B cell (primary cell): ENCODE data around the gene POU3F3. TPM values are rescaled to one million over a fixed set of nuclear protein-coding genes. Genes with fewer than 3 reads are reported as not detected.

Experiments used
- ATAC-seq: fragments of 200-7000 bp; cut with Tn5 transposase; one replicate; pipeline ENCODE4 v1.10.0; 2021; ENCODE audit warnings: low read depth, mild to moderate bottlenecking, moderate number of reproducible peaks, moderate library complexity
- CTCF ChIA-PET: fragments of 350-600 bp; sonication (Branson Sonifier 250); formaldehyde crosslinking; loops from one replicate; lab custom pipeline; 2021; ENCODE audit warnings: antibody characterized with exemption, inconsistent platforms; lab: Charles Lee
- POLR2A ChIA-PET: fragments of 350-600 bp; sonication (Branson Sonifier 250); formaldehyde crosslinking; loops from one replicate; lab custom pipeline; 2021; ENCODE audit warnings: antibody characterized with exemption; lab: Charles Lee
- DNase-seq: peaks from one replicate; pipeline ENCODE4 v3.0.0; 2013
- H2AFZ ChIP-seq: 2 replicates; pipeline ENCODE4 v1.6.1; 2012; ENCODE audit warnings: mild to moderate bottlenecking, low read depth, low read length; ENCODE audit not compliant: insufficient read depth, poor library complexity, severe bottlenecking
- H3K27ac ChIP-seq, 2 donors: 1 replicate in 1 of 2; 2 replicates in 1 of 2; pipeline ENCODE4 v1.5.1; 2012 to 2013; ENCODE audit warnings: low read length in 2 of 2, mild to moderate bottlenecking in 2 of 2, moderate library complexity in 1 of 2
- H3K27me3 ChIP-seq, 4 experiments: fragments of 200-600 bp in 1 of 4; sonication (generic) in 1 of 4; replicated peaks in 1 of 4; 1 replicate in 2 of 4; 2 replicates in 2 of 4; pipeline versions ENCODE4 v1.6.1 to v1.7.0; 2013 to 2016; ENCODE audit warnings: low read length in 3 of 4, mild to moderate bottlenecking in 2 of 4, mixed read lengths in 1 of 4, moderate library complexity in 1 of 4; ENCODE audit not compliant: insufficient read depth in 4 of 4, control insufficient read depth in 3 of 4; ENCODE audit errors: control extremely low read depth in 1 of 4
- H3K36me3 ChIP-seq, 2 experiments: replicated peaks in 1 of 2; 1 replicate in 1 of 2; 2 replicates in 1 of 2; pipeline versions ENCODE4 v1.6.1 to v1.7.1; 2013; ENCODE audit warnings: low read length in 1 of 2; ENCODE audit not compliant: insufficient read depth in 2 of 2, control insufficient read depth in 1 of 2; ENCODE audit errors: control extremely low read depth in 1 of 2, extremely low read depth in 1 of 2
- H3K4me1 ChIP-seq, 2 donors: fragments of 200-600 bp in 1 of 2; sonication (generic) in 1 of 2; 1 replicate in 1 of 2; 2 replicates in 1 of 2; pipeline versions ENCODE4 v1.5.1 to v1.6.1; 2013 to 2017; ENCODE audit warnings: low read length in 2 of 2; ENCODE audit not compliant: control insufficient read depth in 2 of 2, insufficient read depth in 2 of 2
- H3K4me2 ChIP-seq: replicated peaks from 2 replicates; pipeline ENCODE3; 2012; ENCODE audit warnings: mild to moderate bottlenecking, low read depth, low read length; ENCODE audit not compliant: poor library complexity, severe bottlenecking
- H3K4me3 ChIP-seq, 5 experiments: fragments of 200-600 bp in 1 of 5; sonication (generic) in 1 of 5; 1 replicate in 3 of 5; 2 replicates in 2 of 5; pipeline versions ENCODE4 v1.5.1 to v1.7.0; 2011 to 2016; ENCODE audit warnings: low read length in 4 of 5, mild to moderate bottlenecking in 4 of 5, low read depth in 2 of 5, control low read depth in 1 of 5, moderate library complexity in 1 of 5; ENCODE audit not compliant: insufficient read depth in 1 of 5; ENCODE audit errors: control extremely low read depth in 1 of 5, extremely low read depth in 1 of 5
- H3K79me2 ChIP-seq: fragments of 200-600 bp; sonication (generic); one replicate; pipeline ENCODE4 v1.6.0; 2016; ENCODE audit warnings: low read length; ENCODE audit not compliant: control insufficient read depth, insufficient read depth
- H3K9ac ChIP-seq: fragments of 200-600 bp; sonication (generic); 2 replicates; pipeline ENCODE4 v1.6.1; 2017; ENCODE audit warnings: mild to moderate bottlenecking, low read length, moderate library complexity
- H3K9me3 ChIP-seq, 3 donors: one replicate each; pipeline versions ENCODE4 v1.6.1 to v1.7.1; 2013; ENCODE audit warnings: low read length in 2 of 3; ENCODE audit not compliant: control insufficient read depth in 2 of 3, insufficient read depth in 1 of 3; ENCODE audit errors: control extremely low read depth in 1 of 3
- H4K20me1 ChIP-seq: 2 replicates; pipeline ENCODE4 v1.6.0; 2012; ENCODE audit warnings: mild to moderate bottlenecking, low read length; ENCODE audit not compliant: insufficient read depth, control insufficient read depth, poor library complexity, severe bottlenecking
- H3K27ac Mint-ChIP-seq: one replicate; pipeline ENCODE4 v1.8.0; 2021; ENCODE audit warnings: mixed read lengths
- H3K27me3 Mint-ChIP-seq: one replicate; pipeline ENCODE4 v1.8.0; 2021; ENCODE audit warnings: mixed read lengths
- H3K4me1 Mint-ChIP-seq: one replicate; pipeline ENCODE4 v1.8.0; 2021; ENCODE audit warnings: mixed read lengths
- H3K4me3 Mint-ChIP-seq: one replicate; pipeline ENCODE4 v1.8.0; 2021; ENCODE audit warnings: mixed read lengths
- H3K9me3 Mint-ChIP-seq: one replicate; pipeline ENCODE4 v1.8.0; 2022; ENCODE audit warnings: mixed read lengths; ENCODE audit not compliant: insufficient read depth
- CTCF ChIP-seq: fragments of 200-600 bp; IDR thresholded peaks from one replicate; pipeline ENCODE4 v1.8.0; 2022; ENCODE audit warnings: antibody characterized with exemption, mild to moderate bottlenecking
- EZH2 ChIP-seq: IDR thresholded peaks from 2 replicates; pipeline ENCODE4 v1.6.1; 2012; ENCODE audit warnings: borderline replicate concordance, low read depth, mild to moderate bottlenecking, moderate library complexity, low read length; ENCODE audit not compliant: insufficient read depth, poor library complexity, severe bottlenecking
- WGBS: methylation state at CpG from one replicate; pipeline ENCODE4 v1.1.5; 2013; ENCODE audit warnings: missing lambda C conversion rate; ENCODE audit not compliant: insufficient coverage; 5-methylcytosine and 5-hydroxymethylcytosine counted together
- intact Hi-C: fragments of 100-400 bp; cut with micrococcal nuclease; formaldehyde crosslinking; loops from one replicate; pipeline ENCODE4 v1.10.0; 2022
- polyA plus RNA-seq: library from polyadenylated mRNA; depleted of rRNA; stranded (reverse); fragments of >200 nt; gene quantifications from 2 replicates; pipeline ENCODE4 v1.2.3, GENCODE V29; 2012
- total RNA-seq, 2 donors: library from RNA; stranded (reverse); fragments of 120-200 nt in 1 of 2; gene quantifications; 1 replicate in 1 of 2; 2 replicates in 1 of 2; pipeline versions ENCODE4 v1.2.3 to v1.2.4, GENCODE V29; 2013 to 2022

The POU3F3 gene
- total and polyA plus RNA-seq, 2 donors (not counting 1 experiment from before 2014, with no cell fraction given) = 0.03 to 0.12 TPM

- intact Hi-C loops = no loop called here
- Histone ChIP-seq H3K4me2 (no peak overlapping the region), H2AFZ (no peak overlapping the region), H3K27me3 (peaks cover 0 to 87% (median 77%) of the 10 kb centered on the region in 4 experiments), H4K20me1 (no peaks in the 10 kb centered on the region), H3K79me2 (no peaks in the 10 kb centered on the region), H3K9me3 (peaks cover 2 to 45% (median 17%) of the 10 kb centered on the region in 3 donors), H3K4me3 (no peak overlapping the region), H3K9ac (no peak overlapping the region), H3K27ac (no peak overlapping the region), H3K4me1 (peaks cover 34 to 53% of the 10 kb centered on the region in 2 donors), H3K36me3 (no peaks in the 10 kb centered on the region)
- ATAC-seq (no peak), DNase-seq (peak; percentile 19)
- peaks cover 84% of the 10 kb centered on the region for H3K27me3 Mint-ChIP-seq
- peak overlapping the region; percentile 26 for H3K4me3 Mint-ChIP-seq
- 3% methylated on average over 5 of the region's 9 CpGs for WGBS
- TF ChIP-seq EZH2 = no peak
- TF ChIP-seq CTCF = no peak
- ChIA-PET CTCF (interaction anchor here (0.6 to 2.3 kb wide), 11 partner anchors 8 to 1689 kb away, joined by 3 to 13 read pairs (median 4); no protein-coding TSS in a partner anchor), POLR2A (interaction anchor here (0.7 kb wide), 1 partner anchor 929 kb away, joined by 9 read pairs; no protein-coding TSS in a partner anchor)
- no peaks in the 10 kb centered on the region for H3K9me3 Mint-ChIP-seq
- H3K4me1 Mint-ChIP-seq = peaks cover 36% of the 10 kb centered on the region
- H3K27ac Mint-ChIP-seq = peak overlapping the region; percentile 41
Measured at GRCh38 chr2:104850361-104851290, 3.3 kb upstream of the POU3F3 start.
